ENCODE measurements around the gene TRIM47. TPM values are rescaled to one million over a fixed set of nuclear protein-coding genes. Genes with fewer than 3 reads are reported as not detected.

The TRIM47 gene
- total and polyA plus RNA-seq, 3 donors from 2014 or later, result 18.3 to 48.6 (median 43.5) TPM

DNA sequence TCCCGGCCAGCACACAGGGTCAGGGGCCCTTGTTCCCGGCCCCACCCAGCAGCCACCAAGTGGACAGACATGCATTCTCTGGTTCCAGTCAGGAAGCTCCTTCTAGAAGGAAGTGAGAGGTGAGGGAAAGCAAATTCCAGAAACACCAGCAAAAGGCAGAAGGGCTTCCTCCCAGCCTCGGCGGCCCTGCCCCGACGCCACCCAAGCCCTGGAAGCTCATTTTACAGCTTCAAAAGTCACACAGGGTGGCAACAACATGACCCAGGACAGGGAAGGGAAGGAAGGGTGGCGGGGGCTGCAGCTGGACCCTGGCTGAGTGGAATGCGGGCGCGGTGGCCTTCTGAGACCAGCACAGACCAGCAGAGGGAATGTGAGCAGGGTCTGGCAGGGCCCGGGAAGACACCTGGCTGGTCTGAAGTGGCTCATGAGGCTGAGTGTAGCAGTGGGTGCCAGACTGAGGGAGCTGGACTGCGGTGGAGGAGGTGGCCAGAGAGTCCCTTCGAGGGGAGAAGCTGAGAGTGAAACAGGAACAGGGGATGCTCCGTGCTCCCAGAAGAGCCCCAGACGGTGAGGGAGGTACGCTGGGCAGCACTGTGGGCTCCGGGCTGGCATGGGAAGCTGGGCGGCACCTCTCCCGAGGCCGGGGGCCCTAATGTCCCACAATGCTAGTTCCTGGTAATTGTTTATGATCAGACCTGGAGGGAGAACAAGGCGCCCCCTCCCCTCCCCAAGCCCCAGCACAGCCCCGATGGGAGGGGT is 32.3 kb downstream of the TRIM47 start:
- no peak overlapping the region for H3K4me3 ChIP-seq
- H3K27ac ChIP-seq, result peak overlapping the region in 1 of 2 donors; percentile 64
- no peak for DNase-seq
- intact Hi-C loops (cut with DNase I; ENCODE audit: low total_unique reads), result loop anchor here (10.0 kb wide), 1 partner anchor 71 kb away; a partner anchor contains a TSS
- 76 to 81% methylated on average over 22 of the region's 22 CpGs for WGBS, 2 donors
- H3K27me3 ChIP-seq, result no peaks in the 10 kb centered on the region
- H3K4me1 ChIP-seq, result peaks cover 43% of the 10 kb centered on the region
- TF ChIP-seq, protein P1, sequence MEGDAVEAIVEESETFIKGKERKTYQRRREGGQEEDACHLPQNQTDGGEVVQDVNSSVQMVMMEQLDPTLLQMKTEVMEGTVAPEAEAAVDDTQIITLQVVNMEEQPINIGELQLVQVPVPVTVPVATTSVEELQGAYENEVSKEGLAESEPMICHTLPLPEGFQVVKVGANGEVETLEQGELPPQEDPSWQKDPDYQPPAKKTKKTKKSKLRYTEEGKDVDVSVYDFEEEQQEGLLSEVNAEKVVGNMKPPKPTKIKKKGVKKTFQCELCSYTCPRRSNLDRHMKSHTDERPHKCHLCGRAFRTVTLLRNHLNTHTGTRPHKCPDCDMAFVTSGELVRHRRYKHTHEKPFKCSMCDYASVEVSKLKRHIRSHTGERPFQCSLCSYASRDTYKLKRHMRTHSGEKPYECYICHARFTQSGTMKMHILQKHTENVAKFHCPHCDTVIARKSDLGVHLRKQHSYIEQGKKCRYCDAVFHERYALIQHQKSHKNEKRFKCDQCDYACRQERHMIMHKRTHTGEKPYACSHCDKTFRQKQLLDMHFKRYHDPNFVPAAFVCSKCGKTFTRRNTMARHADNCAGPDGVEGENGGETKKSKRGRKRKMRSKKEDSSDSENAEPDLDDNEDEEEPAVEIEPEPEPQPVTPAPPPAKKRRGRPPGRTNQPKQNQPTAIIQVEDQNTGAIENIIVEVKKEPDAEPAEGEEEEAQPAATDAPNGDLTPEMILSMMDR (IDR thresholded peaks at IDR 0.05), result no peak
- TF ChIP-seq POLR2A (IDR thresholded peaks at IDR 0.05), result no peak
- H3K9me3 ChIP-seq, result no peaks in the 10 kb centered on the region
- no peaks in the 10 kb centered on the region for H3K36me3 ChIP-seq (ENCODE audit: low read depth, missing control alignments)

- Histone ChIP-seq H3K4me1 (peaks cover 40% of the 10 kb centered on the region), H3K27me3 (no peaks in the 10 kb centered on the region), H3K4me3 (no peak overlapping the region), H3K36me3 (ENCODE audit: low read depth, missing control alignments) (no peaks in the 10 kb centered on the region), H3K27ac (peak overlapping the region; percentile 55 to 64), H3K9me3 (no peaks in the 10 kb centered on the region)
- intact Hi-C loops (cut with DNase I; ENCODE audit: low total_unique reads), result loop anchor here (10.0 kb wide), 1 partner anchor 70 kb away; a partner anchor contains a TSS
- 48 to 60% methylated on average over 8 to 21 of the region's 21 CpGs for WGBS, 2 donors
- TF ChIP-seq, protein P1 (IDR thresholded peaks at IDR 0.05), result peak; percentile 68 to 85 (median 83)
- no peak for TF ChIP-seq POLR2A (IDR thresholded peaks at IDR 0.05)
- DNase-seq, result peak; percentile 83
Measured at GRCh38 chr17:75845058-75845711, 33.2 kb downstream of the TRIM47 start.

DNA sequence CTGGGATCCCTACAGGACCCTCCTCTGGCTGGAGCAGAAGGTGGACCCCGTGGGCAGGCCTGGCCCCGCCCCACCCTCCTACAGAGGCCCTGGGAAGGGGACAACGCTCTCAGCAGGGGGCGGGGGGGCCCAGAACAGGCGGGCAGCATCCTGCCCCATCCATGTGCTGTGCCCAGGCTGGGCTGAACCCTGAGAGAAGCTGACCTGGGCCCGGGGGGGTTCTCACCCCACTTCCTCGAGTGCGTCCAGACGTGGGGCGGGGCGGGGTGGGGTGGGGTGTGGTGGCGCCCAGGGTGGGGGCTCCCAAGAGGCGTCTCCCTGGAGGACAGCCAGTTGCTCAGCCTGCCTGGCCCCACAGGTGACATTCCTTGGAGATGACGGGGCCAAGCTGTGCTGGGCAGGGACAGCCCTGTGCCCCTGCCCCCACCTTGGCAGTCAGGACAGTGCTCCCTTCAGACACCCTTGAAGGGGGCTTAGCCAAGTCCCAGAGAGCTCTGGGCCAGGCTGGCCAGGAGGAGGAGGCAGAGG is 33.8 kb downstream of the TRIM47 start:
- H3K36me3 ChIP-seq (ENCODE audit: low read depth, missing control alignments), result no peaks in the 10 kb centered on the region
- no peaks in the 10 kb centered on the region for H3K9me3 ChIP-seq
- TF ChIP-seq, protein P1 (IDR thresholded peaks at IDR 0.05), result no peak
- WGBS, 2 donors, result 65 to 73% methylated on average over 3 to 14 of the region's 14 CpGs
- peaks cover 36% of the 10 kb centered on the region for H3K4me1 ChIP-seq
- H3K27ac ChIP-seq, result peak overlapping the region; percentile 55 to 64
- no peak overlapping the region for H3K4me3 ChIP-seq
- intact Hi-C loops (cut with DNase I; ENCODE audit: low total_unique reads), result loop anchor here (10.0 kb wide), 1 partner anchor 70 kb away; a partner anchor contains a TSS
- no peak for DNase-seq
- no peaks in the 10 kb centered on the region for H3K27me3 ChIP-seq

DNA sequence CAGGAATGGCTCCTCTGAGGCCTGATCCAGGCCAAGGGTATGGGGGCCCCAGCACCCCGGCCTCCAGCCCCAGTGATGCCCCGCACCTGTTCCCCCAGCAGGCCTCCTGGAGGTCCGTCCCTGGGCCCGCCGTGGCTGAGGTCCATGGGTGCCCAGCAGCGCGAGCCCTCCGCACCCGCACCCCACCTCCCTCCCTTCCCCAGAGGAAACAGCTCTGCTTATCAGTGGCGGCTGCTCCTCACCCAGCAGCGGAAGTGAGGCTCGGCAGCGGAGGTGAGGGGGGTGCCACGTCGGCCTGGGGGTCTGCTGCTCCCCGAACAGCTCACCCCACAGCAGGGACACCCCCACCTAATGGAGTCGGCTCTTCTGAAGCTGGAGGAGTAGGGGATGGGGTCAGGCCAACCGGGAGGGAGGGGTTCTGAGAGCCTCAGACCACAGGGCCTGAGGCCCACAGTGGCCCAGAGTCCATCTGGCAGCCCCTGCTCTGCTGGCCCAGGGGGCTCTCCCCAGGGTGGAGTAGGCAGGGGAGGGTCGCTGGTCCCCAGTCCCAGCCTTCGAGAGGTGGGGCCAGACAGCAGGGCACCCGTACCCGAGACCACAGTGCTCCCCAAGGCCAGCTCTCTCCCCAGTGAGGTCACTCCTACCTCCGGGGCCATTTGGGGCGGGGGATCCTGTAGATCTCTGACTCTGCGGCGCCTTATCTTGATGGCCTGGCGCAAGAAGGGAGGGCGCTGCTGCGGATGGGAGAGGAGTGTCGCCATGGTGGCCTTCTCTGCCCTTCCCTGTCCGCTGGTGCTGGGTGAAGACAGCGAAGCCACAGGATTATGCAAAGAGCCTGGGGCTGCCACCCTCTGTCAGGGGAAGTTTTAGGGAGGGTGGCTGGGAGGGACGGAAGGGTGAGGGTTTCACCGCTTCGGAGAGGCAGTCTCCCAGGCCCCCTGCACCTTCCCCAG is 34.5 kb downstream of the TRIM47 start, which contains the start of gene UNC13D:
Gene UNC13D (minus strand): TSS at position 828 of the 953 bp plus-strand sequence. CDS start 67 bp downstream, at position 761.
- TF ChIP-seq, protein P1 (IDR thresholded peaks at IDR 0.05), result no peak
- no peak for TF ChIP-seq POLR2A (IDR thresholded peaks at IDR 0.05)
- Histone ChIP-seq H3K27ac (peak within 1 kb of the TSS; percentile 55 to 64), H3K4me3 (no peak within 1 kb of the TSS), H3K9me3 (no peaks in the 10 kb centered on the region), H3K4me1 (peaks cover 29% of the 10 kb centered on the region), H3K36me3 (ENCODE audit: low read depth, missing control alignments) (no peaks in the 10 kb centered on the region), H3K27me3 (no peaks in the 10 kb centered on the region)
- peak; percentile 30 for DNase-seq
- intact Hi-C loops (cut with DNase I; ENCODE audit: low total_unique reads), result loop anchor here (10.0 kb wide), 1 partner anchor 69 kb away; a partner anchor contains a TSS
- WGBS, 2 donors, result 65 to 85% methylated on average over 3 to 35 of the region's 35 CpGs
